Measurements from ENCODE around the gene AKR1E2.

DNA sequence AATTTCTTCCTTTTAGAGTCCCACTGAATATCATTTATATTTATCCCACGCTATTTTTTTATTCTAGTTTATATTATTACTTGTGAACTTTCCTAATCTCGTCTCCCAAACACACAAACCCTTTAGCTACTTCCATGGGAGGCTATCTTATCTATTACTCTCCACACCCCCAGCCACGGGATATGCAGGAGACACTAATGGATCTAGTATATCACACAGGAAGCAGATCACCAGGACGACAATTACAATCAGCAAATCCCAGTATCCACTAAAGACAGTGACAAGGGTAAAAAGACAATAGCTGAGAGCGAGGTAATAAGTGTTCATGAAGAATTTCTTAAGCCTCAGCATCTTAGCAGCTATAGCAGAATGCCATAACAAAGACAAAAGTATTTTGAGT lies 3.8 kb upstream of the AKR1E2 start:
- TF ChIP-seq EZH2 (IDR thresholded peaks at IDR 0.05; ENCODE audit: insufficient read depth, poor library complexity, severe bottlenecking) = no peak
- TF ChIP-seq EZH2phosphoT487 (IDR thresholded peaks at IDR 0.05; ENCODE audit: insufficient read depth, low read depth) = no peak

All from GM23248 (cell line).